ENCODE data around the gene SH3PXD2B. TPM values are rescaled to one million over a fixed set of nuclear protein-coding genes. Genes with fewer than 3 reads are reported as not detected.

Gene SH3PXD2B
- total RNA-seq, 1 experiment from 2014 or later: 12.9 TPM

DNA sequence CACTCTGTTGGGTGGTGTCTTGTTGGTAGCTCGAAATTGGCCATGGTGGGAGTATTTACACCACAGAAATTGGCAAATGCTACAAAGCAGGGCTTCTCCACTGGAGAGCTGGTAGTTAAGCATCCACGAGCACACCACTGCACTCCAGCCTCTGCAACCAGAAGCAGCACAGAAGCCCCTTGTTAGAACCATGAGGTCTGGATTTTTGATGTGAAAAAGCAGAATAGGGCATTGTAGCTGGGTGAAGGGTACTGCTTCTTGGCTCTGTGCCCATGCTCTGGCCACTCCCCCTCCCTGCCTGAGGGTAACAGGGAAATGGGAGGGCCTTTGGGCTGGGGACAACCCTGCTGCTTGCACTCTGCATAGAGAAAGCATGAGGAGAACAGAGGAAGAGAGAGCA is 89.6 kb downstream of the SH3PXD2B start:
- no peaks in the 10 kb centered on the region for H3K27me3 Mint-ChIP-seq (ENCODE audit: insufficient read depth, unreplicated experiment)
- Histone ChIP-seq H3K4me1 (0 out of 2 replicates have a peak, but pooled peaks cover 6% of the 10 kb centered on the region), H3K27me3 (replicated peaks; ENCODE audit: control insufficient read depth, insufficient read depth, low read length) (no peaks in the 10 kb centered on the region), H3K36me3 (ENCODE audit: control insufficient read depth, insufficient read depth, low read length) (no peaks in the 10 kb centered on the region; the same call in 1 of the 2 replicates), H3K4me3 (ENCODE audit: low read depth, low read length) (no peak overlapping the region), H3K9me3 (no peaks in the 10 kb centered on the region)
- H3K27ac Mint-ChIP-seq (ENCODE audit: unreplicated experiment): no peak overlapping the region
- ChIA-PET POLR2A (no interaction called here), CTCF (no interaction called here)
- BruUV-seq (replicated peaks): no TSS peak
- H3K36me3 Mint-ChIP-seq (ENCODE audit: insufficient read depth, unreplicated experiment): no peaks in the 10 kb centered on the region
- TF ChIP-seq, protein P1, sequence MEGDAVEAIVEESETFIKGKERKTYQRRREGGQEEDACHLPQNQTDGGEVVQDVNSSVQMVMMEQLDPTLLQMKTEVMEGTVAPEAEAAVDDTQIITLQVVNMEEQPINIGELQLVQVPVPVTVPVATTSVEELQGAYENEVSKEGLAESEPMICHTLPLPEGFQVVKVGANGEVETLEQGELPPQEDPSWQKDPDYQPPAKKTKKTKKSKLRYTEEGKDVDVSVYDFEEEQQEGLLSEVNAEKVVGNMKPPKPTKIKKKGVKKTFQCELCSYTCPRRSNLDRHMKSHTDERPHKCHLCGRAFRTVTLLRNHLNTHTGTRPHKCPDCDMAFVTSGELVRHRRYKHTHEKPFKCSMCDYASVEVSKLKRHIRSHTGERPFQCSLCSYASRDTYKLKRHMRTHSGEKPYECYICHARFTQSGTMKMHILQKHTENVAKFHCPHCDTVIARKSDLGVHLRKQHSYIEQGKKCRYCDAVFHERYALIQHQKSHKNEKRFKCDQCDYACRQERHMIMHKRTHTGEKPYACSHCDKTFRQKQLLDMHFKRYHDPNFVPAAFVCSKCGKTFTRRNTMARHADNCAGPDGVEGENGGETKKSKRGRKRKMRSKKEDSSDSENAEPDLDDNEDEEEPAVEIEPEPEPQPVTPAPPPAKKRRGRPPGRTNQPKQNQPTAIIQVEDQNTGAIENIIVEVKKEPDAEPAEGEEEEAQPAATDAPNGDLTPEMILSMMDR (IDR thresholded peaks at IDR 0.05; ENCODE audit: insufficient read depth in 1 of 2, low read depth in 1 of 2, low read length in 1 of 2, severe bottlenecking in 1 of 2, unreplicated experiment in 1 of 2): no peak
- peaks cover 15% of the 10 kb centered on the region for H3K9me3 Mint-ChIP-seq (ENCODE audit: unreplicated experiment)
- no peak for DNase-seq
- no peak overlapping the region for H3K4me3 Mint-ChIP-seq (ENCODE audit: unreplicated experiment)
- H3K4me1 Mint-ChIP-seq (ENCODE audit: low read depth, unreplicated experiment): peaks cover 23% of the 10 kb centered on the region
- intact Hi-C loops (cut with micrococcal nuclease; ENCODE audit: unreplicated experiment): no loop called here

DNA sequence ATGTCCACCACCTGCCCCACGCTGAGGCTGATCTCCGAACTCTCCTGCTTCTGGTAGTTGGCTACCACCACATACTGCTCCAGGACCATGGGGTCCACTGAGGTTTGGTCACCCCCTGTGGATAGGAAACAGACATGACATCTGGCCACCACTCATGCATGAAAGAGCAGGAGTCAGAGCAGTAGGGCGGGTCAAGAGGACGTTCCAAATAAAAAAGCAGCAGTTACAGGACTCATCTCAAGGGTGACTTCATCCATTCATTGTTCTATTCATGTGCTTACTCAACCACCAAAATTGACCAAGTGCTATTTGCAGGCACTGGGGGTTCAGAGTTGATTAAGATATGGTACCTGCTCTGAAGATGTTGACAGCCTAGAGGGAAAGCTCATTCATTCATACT is 91.6 kb downstream of the SH3PXD2B start:
- ChIA-PET POLR2A (no interaction called here), CTCF (no interaction called here)
- Histone ChIP-seq H3K9me3 (no peaks in the 10 kb centered on the region), H3K27me3 (replicated peaks; ENCODE audit: control insufficient read depth, insufficient read depth, low read length) (no peaks in the 10 kb centered on the region), H3K4me3 (ENCODE audit: low read depth, low read length) (no peak overlapping the region), H3K4me1 (0 out of 2 replicates have a peak, but pooled peaks cover 6% of the 10 kb centered on the region), H3K36me3 (ENCODE audit: control insufficient read depth, insufficient read depth, low read length) (no peaks in the 10 kb centered on the region; the same call in none of the 2 replicates)
- Mint-ChIP-seq H3K9me3 (ENCODE audit: unreplicated experiment) (peaks cover 15% of the 10 kb centered on the region), H3K4me3 (ENCODE audit: unreplicated experiment) (no peak overlapping the region), H3K4me1 (ENCODE audit: low read depth, unreplicated experiment) (peaks cover 23% of the 10 kb centered on the region), H3K27ac (ENCODE audit: unreplicated experiment) (peak overlapping the region; percentile 64), H3K36me3 (ENCODE audit: insufficient read depth, unreplicated experiment) (no peaks in the 10 kb centered on the region), H3K27me3 (ENCODE audit: insufficient read depth, unreplicated experiment) (no peaks in the 10 kb centered on the region)
- no peak for DNase-seq
- TF ChIP-seq, protein P1 (IDR thresholded peaks at IDR 0.05; ENCODE audit: insufficient read depth in 1 of 2, low read depth in 1 of 2, low read length in 1 of 2, severe bottlenecking in 1 of 2, unreplicated experiment in 1 of 2): no peak
- intact Hi-C loops (cut with micrococcal nuclease; ENCODE audit: unreplicated experiment): no loop called here
- no TSS peak for BruUV-seq (replicated peaks)

DNA sequence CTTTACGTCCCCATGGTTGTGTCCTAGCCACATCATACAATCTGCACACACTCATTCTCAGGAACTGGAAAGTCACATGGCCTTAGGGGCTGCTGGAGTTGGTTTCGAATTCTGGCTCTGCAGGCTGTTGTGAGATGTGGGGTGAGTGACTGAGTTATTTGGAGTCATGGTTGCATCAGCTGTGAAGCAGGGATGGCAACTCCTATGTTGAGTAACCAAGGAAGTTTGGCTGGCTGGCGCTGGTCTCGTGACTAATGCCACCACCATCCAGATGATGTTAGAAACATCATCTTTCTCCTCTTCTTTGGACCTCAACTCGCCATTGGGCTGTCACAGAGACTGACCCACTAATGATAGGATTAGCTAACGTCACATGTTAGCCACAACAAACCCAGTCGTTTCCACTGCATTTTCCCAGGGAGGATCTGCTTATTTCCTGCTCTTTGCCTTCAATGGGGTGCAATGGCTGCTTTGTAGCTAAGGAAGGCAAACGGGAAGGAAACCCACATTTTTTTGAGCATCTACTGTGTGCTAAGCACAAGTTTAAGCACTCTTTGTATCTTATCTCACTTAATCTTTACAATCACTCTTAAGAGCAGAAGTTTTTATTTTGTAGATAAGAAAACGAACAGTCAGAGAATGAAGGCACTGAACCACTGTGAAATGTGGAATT is 92.6 kb downstream of the SH3PXD2B start:
- Mint-ChIP-seq H3K9me3 (ENCODE audit: unreplicated experiment) (peaks cover 15% of the 10 kb centered on the region), H3K4me3 (ENCODE audit: unreplicated experiment) (no peak overlapping the region), H3K27me3 (ENCODE audit: insufficient read depth, unreplicated experiment) (no peaks in the 10 kb centered on the region), H3K4me1 (ENCODE audit: low read depth, unreplicated experiment) (peaks cover 23% of the 10 kb centered on the region), H3K36me3 (ENCODE audit: insufficient read depth, unreplicated experiment) (no peaks in the 10 kb centered on the region), H3K27ac (ENCODE audit: unreplicated experiment) (peak overlapping the region; percentile 64)
- no TSS peak for BruUV-seq (replicated peaks)
- 0 out of 2 replicates have a peak, but pooled peaks cover 6% of the 10 kb centered on the region for H3K4me1 ChIP-seq
- H3K4me3 ChIP-seq (ENCODE audit: low read depth, low read length): no peak overlapping the region
- intact Hi-C loops (cut with micrococcal nuclease; ENCODE audit: unreplicated experiment): no loop called here
- POLR2A ChIA-PET: no interaction called here
- CTCF ChIA-PET: no interaction called here
- H3K36me3 ChIP-seq (ENCODE audit: control insufficient read depth, insufficient read depth, low read length): no peaks in the 10 kb centered on the region; the same call in none of the 2 replicates
- TF ChIP-seq, protein P1 (IDR thresholded peaks at IDR 0.05; ENCODE audit: insufficient read depth in 1 of 2, low read depth in 1 of 2, low read length in 1 of 2, severe bottlenecking in 1 of 2, unreplicated experiment in 1 of 2): no peak
- no peak for DNase-seq
- no peaks in the 10 kb centered on the region for H3K27me3 ChIP-seq (replicated peaks; ENCODE audit: control insufficient read depth, insufficient read depth, low read length)
- H3K9me3 ChIP-seq: no peaks in the 10 kb centered on the region
